ENCODE data around the gene PSENEN. TPM values are rescaled to one million over a fixed set of nuclear protein-coding genes. Genes with fewer than 3 reads are reported as not detected.

Gene PSENEN
- total and polyA plus RNA-seq, 9 of the 15 experiments (the other 6 are each of a cell fraction or from before 2014, with no cell fraction given), result 34.5 to 299 (median 61.1) TPM

GRCh38 chr19:35775046-35775297 is 29.5 kb downstream of the PSENEN start:
- Histone ChIP-seq H3K9me3 (replicated peaks; ENCODE audit: control insufficient read depth, insufficient read depth, low read depth, low read length) (no peaks in the 10 kb centered on the region), H2AFZ (ENCODE audit: low read depth, low read length) (peak overlapping the region; percentile 85), H3K79me2 (ENCODE audit: control insufficient read depth, insufficient read depth, low read length) (peaks cover 5% of the 10 kb centered on the region; the same call in 1 of the 3 replicates), H3K36me3 (ENCODE audit: control insufficient read depth, insufficient read depth, low read length) (peaks cover 15% of the 10 kb centered on the region; the same call in 2 of the 3 replicates), H3K27ac (ENCODE audit: extremely low read depth, low read depth, low read length) (no peak overlapping the region), H3K4me1 (replicated peaks in 1 of 2; ENCODE audit: control insufficient read depth in 2 of 2, insufficient read depth in 2 of 2, low read length in 2 of 2) (peaks cover 10 to 28% of the 10 kb centered on the region in 2 experiments), H4K20me1 (replicated peaks; ENCODE audit: control insufficient read depth, insufficient read depth, low read length) (no peaks in the 10 kb centered on the region; the same call in 1 of the 2 replicates), H3K4me3 (peak overlapping the region; percentile 57), H3K9ac (ENCODE audit: insufficient read depth in 1 of 2, low read depth in 2 of 2, low read length in 2 of 2) (peak overlapping the region; percentile 5 to 77; a peak in 2 of 4 replicates), H3K9me1 (ENCODE audit: control insufficient read depth, insufficient read depth, low read length) (peaks cover 3% of the 10 kb centered on the region), H3K27me3 (ENCODE audit: control insufficient read depth in 2 of 2, insufficient read depth in 2 of 2, low read length in 2 of 2) (no peaks in the 10 kb centered on the region), H3K4me2 (ENCODE audit: insufficient read depth, low read length) (peak overlapping the region; percentile 70)
- peak; percentile 24 for ATAC-seq
- WGBS (ENCODE audit: insufficient coverage, low coverage, missing lambda C conversion rate), result 0% methylated on average over 9 of the region's 9 CpGs
- TF ChIP-seq OTX1 (CRISPR knock-in tag; IDR thresholded peaks at IDR 0.05) (0 out of 2 replicates have a peak, but pooled peaks have one; percentile 25), SMAD4 (CRISPR knock-in tag; conservative IDR thresholded peaks at IDR 0.05) (0 out of 2 replicates have a peak, but pooled peaks have one; percentile 3), JUNB (CRISPR knock-in tag; conservative IDR thresholded peaks at IDR 0.05) (no peak), SAP30 (IDR thresholded peaks at IDR 0.05; ENCODE audit: borderline replicate concordance, insufficient read depth, low read depth, low read length, poor library complexity, severe bottlenecking) (peak; percentile 7), DEAF1 (CRISPR knock-in tag; IDR thresholded peaks at IDR 0.05) (no peak), ZNF316 (IDR thresholded peaks at IDR 0.05) (no peak), NKRF (IDR thresholded peaks at IDR 0.05; ENCODE audit: borderline replicate concordance) (peak; percentile 70; the same call in 1 of the 2 replicates), ZNF212 (CRISPR knock-in tag; IDR thresholded peaks at IDR 0.05) (no peak), HDAC2 (IDR thresholded peaks at IDR 0.05) (peak; percentile 16; the same call in 1 of the 2 replicates), PBX2 (CRISPR knock-in tag; IDR thresholded peaks at IDR 0.05; ENCODE audit: low read depth) (no peak), PBX2 (tag; conservative IDR thresholded peaks at IDR 0.05; ENCODE audit: low read depth) (peak; percentile 39; the same call in 1 of the 2 replicates)
- no peak for FAIRE-seq
- POLR2A ChIA-PET, result interaction anchor here (0.8 to 1.4 kb wide), 2 partner anchors 10 to 31 kb away, joined by 3 read pairs; no protein-coding TSS in a partner anchor
- intact Hi-C loops (cut with micrococcal nuclease) (no loop called here), in situ Hi-C loops (cut with MboI) (no loop called here)
- CTCF ChIA-PET (ENCODE audit: low intra/inter-chr PET ratio), result no interaction called here
- no TSS peak for BruUV-seq (replicated peaks)
- DNase-seq (ENCODE audit: extremely low read depth in 1 of 4, low spot score in 3 of 4), result no peak
